SK-N-MC (cell line): ENCODE data around the gene MEDAG.

Experiments
- EZH2 ChIP-seq: fragments of 200-600 bp; sonication (generic); IDR thresholded peaks from one replicate; pipeline ENCODE4 v1.6.1; 2017; ENCODE audit warnings: antibody characterized with exemption
- POLR2AphosphoS5 ChIP-seq: IDR thresholded peaks from 2 replicates; pipeline ENCODE4 v1.6.1; 2012; ENCODE audit warnings: mild to moderate bottlenecking, low read depth, low read length, borderline replicate concordance

GRCh38 chr13:30877335-30877734 is 28.7 kb upstream of the MEDAG start:
- TF ChIP-seq EZH2 (no peak), POLR2AphosphoS5 (no peak)
